PC-9 (cell line): Measurements from ENCODE around the gene CDKN1A. TPM values are rescaled to one million over a fixed set of nuclear protein-coding genes. Genes with fewer than 3 reads are reported as not detected.

ENCODE experiments used
- BruUV-seq: library from RNA; stranded (reverse); fragments of 400-500 nt; replicated peaks from 2 replicates; lab custom pipeline; 2021; lab: Mats Ljungman, UMichigan
- CTCF ChIA-PET: fragments of 300-600 bp; sonication (Branson Sonifier 250); formaldehyde crosslinking; loops from one replicate; lab custom pipeline; 2022; ENCODE audit warnings: antibody characterized with exemption; lab: Charles Lee
- POLR2A ChIA-PET: fragments of 300-600 bp; sonication (Branson Sonifier 250); formaldehyde crosslinking; loops from one replicate; lab custom pipeline; 2022; ENCODE audit warnings: antibody characterized with exemption; ENCODE audit not compliant: unreplicated experiment; lab: Charles Lee
- DNase-seq, 2 experiments: peaks; one replicate each; pipeline versions ENCODE4 v3.0.0 to v3.0.0-alpha.2; 2015 to 2022; ENCODE audit warnings: mixed read lengths in 1 of 2
- H2AFZ ChIP-seq: fragments of 200-600 bp; sonication (generic); 2 replicates; pipeline ENCODE4 v1.8.1; 2017; ENCODE audit warnings: antibody characterized with exemption
- H3F3A ChIP-seq: fragments of 200-600 bp; sonication (generic); 2 replicates; pipeline ENCODE4 v1.8.1; 2017; ENCODE audit warnings: antibody characterized with exemption, mild to moderate bottlenecking, low read depth; ENCODE audit not compliant: insufficient read depth
- H3K27ac ChIP-seq: fragments of 200-600 bp; sonication (generic); 2 replicates; pipeline ENCODE4 v1.6.1; 2016; ENCODE audit warnings: mixed run types
- H3K27me3 ChIP-seq: fragments of 200-600 bp; sonication (generic); 2 replicates; pipeline ENCODE4 v1.6.1; 2016; ENCODE audit warnings: low read depth, mixed run types; ENCODE audit not compliant: insufficient read depth
- H3K36me3 ChIP-seq: fragments of 200-600 bp; sonication (generic); 2 replicates; pipeline ENCODE4 v1.6.1; 2016; ENCODE audit warnings: low read depth, mixed run types
- H3K4me1 ChIP-seq: fragments of 200-600 bp; sonication (generic); replicated peaks from 2 replicates; pipeline ENCODE4 v1.6.1; 2016; ENCODE audit warnings: mixed run types; ENCODE audit not compliant: insufficient read depth
- H3K4me2 ChIP-seq: fragments of 200-600 bp; sonication (generic); 2 replicates; pipeline ENCODE4 v1.6.1; 2017; ENCODE audit warnings: mixed run types
- H3K4me3 ChIP-seq: fragments of 200-600 bp; sonication (generic); 2 replicates; pipeline ENCODE4 v1.6.1; 2016; ENCODE audit warnings: mixed run types
- H3K79me2 ChIP-seq: fragments of 200-600 bp; sonication (generic); 2 replicates; pipeline ENCODE4 v1.6.1; 2017; ENCODE audit warnings: low read depth, mixed run types
- H3K9me2 ChIP-seq: fragments of 200-600 bp; sonication (generic); 2 replicates; pipeline ENCODE4 v1.8.1; 2017; ENCODE audit warnings: mild to moderate bottlenecking; ENCODE audit not compliant: insufficient read depth
- H3K9me3 ChIP-seq: fragments of 200-600 bp; sonication (generic); 2 replicates; pipeline ENCODE4 v1.8.1; 2016; ENCODE audit warnings: low read depth; ENCODE audit not compliant: insufficient read depth
- H4K20me1 ChIP-seq: fragments of 200-600 bp; sonication (generic); 2 replicates; pipeline ENCODE4 v1.8.1; 2017; ENCODE audit not compliant: insufficient read depth
- EZH2 ChIP-seq: fragments of 200-600 bp; sonication (generic); IDR thresholded peaks from 2 replicates; pipeline ENCODE4 v1.8.0; 2017; ENCODE audit warnings: antibody characterized with exemption, low read depth
- intact Hi-C: fragments of 100-400 bp; cut with micrococcal nuclease; formaldehyde crosslinking; loops from one replicate; pipeline ENCODE4 v1.10.0; 2022; ENCODE audit not compliant: unreplicated experiment
- total RNA-seq: library from RNA; stranded (reverse); gene quantifications from 2 replicates; pipeline ENCODE4 v1.2.3, GENCODE V29; 2021
- TF ChIP-seq, protein P1 (sequence below): fragments of 200-600 bp; sonication (generic); conservative IDR thresholded peaks from 2 replicates; pipeline ENCODE4 v1.6.1; 2017; ENCODE audit warnings: mixed run types, antibody characterized with exemption, mild to moderate bottlenecking, moderate library complexity

CDKN1A gene
- total RNA-seq, 1 experiment from 2014 or later: 14.8 TPM

DNA sequence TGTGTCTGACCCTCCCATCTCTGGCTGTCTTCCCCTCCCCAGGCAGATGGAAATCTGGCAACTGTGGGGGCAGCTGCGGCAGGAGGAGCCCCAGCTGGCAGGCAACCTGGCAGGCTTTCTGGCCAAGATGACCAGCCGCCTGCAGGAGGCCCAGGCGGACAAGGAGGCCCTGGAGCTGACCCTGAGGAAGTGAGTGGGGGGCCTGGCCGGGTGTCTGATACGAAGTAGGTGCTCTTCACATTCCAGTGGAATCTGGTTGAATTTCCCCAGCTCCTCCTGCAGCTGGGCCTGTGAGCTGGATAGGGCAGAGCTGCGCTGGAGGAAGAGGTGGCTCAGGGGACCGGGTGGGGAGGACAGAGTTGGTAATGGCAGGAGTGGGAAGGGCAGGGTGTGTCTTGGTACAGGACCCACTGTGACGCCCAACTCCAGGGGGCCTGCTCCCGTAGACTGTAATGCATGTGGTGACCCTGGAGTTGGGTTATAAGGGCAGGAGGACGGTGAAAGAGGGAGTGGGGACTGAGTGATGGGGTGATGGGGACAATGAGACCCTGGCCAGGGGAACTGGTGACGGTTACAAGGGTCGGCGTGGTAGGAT, 38.8 kb downstream of the CDKN1A start:
- Histone ChIP-seq H3K4me1 (peaks cover 2% of the 10 kb centered on the region; the same call in 1 of the 2 replicates), H4K20me1 (no peaks in the 10 kb centered on the region), H3K27me3 (no peaks in the 10 kb centered on the region), H2AFZ (no peak overlapping the region), H3K36me3 (no peaks in the 10 kb centered on the region), H3K9me2 (no peaks in the 10 kb centered on the region), H3F3A (no peaks in the 10 kb centered on the region), H3K9me3 (no peaks in the 10 kb centered on the region), H3K4me2 (no peak overlapping the region), H3K4me3 (no peak overlapping the region), H3K79me2 (no peaks in the 10 kb centered on the region), H3K27ac (no peak overlapping the region)
- ChIA-PET CTCF (no interaction called here), POLR2A (interaction anchor here (0.6 kb wide), 1 partner anchor 233 kb away, joined by 3 read pairs; no protein-coding TSS in a partner anchor)
- BruUV-seq: no TSS peak
- no peak for DNase-seq
- intact Hi-C loops: no loop called here
- TF ChIP-seq EZH2: no peak
- TF ChIP-seq, protein P1, sequence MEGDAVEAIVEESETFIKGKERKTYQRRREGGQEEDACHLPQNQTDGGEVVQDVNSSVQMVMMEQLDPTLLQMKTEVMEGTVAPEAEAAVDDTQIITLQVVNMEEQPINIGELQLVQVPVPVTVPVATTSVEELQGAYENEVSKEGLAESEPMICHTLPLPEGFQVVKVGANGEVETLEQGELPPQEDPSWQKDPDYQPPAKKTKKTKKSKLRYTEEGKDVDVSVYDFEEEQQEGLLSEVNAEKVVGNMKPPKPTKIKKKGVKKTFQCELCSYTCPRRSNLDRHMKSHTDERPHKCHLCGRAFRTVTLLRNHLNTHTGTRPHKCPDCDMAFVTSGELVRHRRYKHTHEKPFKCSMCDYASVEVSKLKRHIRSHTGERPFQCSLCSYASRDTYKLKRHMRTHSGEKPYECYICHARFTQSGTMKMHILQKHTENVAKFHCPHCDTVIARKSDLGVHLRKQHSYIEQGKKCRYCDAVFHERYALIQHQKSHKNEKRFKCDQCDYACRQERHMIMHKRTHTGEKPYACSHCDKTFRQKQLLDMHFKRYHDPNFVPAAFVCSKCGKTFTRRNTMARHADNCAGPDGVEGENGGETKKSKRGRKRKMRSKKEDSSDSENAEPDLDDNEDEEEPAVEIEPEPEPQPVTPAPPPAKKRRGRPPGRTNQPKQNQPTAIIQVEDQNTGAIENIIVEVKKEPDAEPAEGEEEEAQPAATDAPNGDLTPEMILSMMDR: no peak

DNA sequence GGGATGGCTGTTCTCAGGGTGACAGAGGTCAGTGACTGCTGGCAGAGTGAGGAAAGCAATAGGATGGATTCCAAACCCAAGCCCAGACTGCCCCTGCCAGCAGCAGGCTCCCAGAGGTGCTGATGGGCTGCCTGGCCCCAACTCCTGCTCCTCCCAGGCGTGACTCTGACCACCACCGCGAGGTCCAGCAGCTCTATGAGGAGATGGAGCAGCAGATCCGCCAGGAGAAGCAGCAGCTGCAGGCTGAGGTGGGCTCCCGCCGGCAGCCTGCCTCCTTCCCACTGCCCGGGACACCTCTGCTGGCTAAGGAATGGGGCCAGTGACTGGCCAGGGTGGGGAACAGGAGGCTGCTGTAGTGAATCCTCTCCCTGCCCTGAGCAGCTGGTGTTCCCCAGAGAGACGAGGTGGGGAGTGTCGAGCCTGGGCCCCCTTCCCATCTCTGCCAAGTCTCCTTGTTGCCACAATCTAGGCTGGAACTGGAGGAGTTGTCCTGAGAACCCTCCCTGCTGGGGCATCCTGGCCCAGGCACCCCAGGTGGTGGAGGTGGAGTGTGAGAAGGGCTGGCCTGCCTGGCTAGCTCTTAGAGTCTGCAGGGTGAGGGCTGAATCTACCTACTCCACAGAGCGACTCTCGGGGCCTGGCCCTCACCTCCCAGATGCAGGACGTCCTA, 39.5 kb downstream of the CDKN1A start:
- no peak for TF ChIP-seq EZH2
- TF ChIP-seq, protein P1: no peak
- Histone ChIP-seq H3K79me2 (no peaks in the 10 kb centered on the region), H3K36me3 (no peaks in the 10 kb centered on the region), H3K4me3 (no peak overlapping the region), H3F3A (no peaks in the 10 kb centered on the region), H3K9me3 (no peaks in the 10 kb centered on the region), H4K20me1 (no peaks in the 10 kb centered on the region), H3K27me3 (no peaks in the 10 kb centered on the region), H3K4me2 (no peak overlapping the region), H3K27ac (no peak overlapping the region), H2AFZ (no peak overlapping the region), H3K4me1 (no peaks in the 10 kb centered on the region), H3K9me2 (no peaks in the 10 kb centered on the region)
- intact Hi-C loops: no loop called here
- ChIA-PET POLR2A (interaction anchor here (0.7 kb wide), 1 partner anchor 80 kb away, joined by 3 read pairs; no protein-coding TSS in a partner anchor), CTCF (no interaction called here)
- no TSS peak for BruUV-seq
- no peak for DNase-seq

DNA sequence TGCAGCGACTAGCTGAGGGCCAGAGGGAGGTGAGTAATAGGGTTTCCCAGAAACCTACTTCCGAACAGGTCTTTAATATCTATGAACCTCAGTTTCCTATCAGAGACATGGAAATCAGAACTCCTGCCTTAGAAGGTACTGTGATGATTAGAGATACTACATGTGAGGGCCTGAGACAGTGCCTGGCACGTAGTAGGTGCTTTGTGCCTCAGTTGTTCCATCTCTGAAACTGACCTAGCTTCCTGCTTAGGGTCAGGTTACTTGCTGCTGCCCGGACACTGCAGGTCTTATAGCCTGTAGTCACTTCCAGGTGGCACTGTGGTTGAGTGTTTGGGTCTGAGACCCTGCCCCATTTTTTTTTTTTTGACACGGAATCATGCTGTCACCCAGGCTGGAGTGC, 40.0 kb downstream of the CDKN1A start:
- Histone ChIP-seq H3K4me3 (no peak overlapping the region), H3K27me3 (no peaks in the 10 kb centered on the region), H3K9me3 (no peaks in the 10 kb centered on the region), H3K4me2 (no peak overlapping the region), H3K79me2 (no peaks in the 10 kb centered on the region), H3F3A (no peaks in the 10 kb centered on the region), H3K4me1 (no peaks in the 10 kb centered on the region), H4K20me1 (no peaks in the 10 kb centered on the region), H3K9me2 (no peaks in the 10 kb centered on the region), H3K27ac (no peak overlapping the region), H2AFZ (no peak overlapping the region), H3K36me3 (no peaks in the 10 kb centered on the region)
- BruUV-seq: no TSS peak
- ChIA-PET CTCF (no interaction called here), POLR2A (no interaction called here)
- no peak for TF ChIP-seq EZH2
- TF ChIP-seq, protein P1: no peak
- intact Hi-C loops: no loop called here
- DNase-seq: no peak
